Measurements from ENCODE around the gene ARID1B. TPM values are rescaled to one million over a fixed set of nuclear protein-coding genes. Genes with fewer than 3 reads are reported as not detected.

Gene ARID1B
- total and polyA plus RNA-seq, 8 donors, result 16.2 to 68.0 (median 42.5) TPM

DNA sequence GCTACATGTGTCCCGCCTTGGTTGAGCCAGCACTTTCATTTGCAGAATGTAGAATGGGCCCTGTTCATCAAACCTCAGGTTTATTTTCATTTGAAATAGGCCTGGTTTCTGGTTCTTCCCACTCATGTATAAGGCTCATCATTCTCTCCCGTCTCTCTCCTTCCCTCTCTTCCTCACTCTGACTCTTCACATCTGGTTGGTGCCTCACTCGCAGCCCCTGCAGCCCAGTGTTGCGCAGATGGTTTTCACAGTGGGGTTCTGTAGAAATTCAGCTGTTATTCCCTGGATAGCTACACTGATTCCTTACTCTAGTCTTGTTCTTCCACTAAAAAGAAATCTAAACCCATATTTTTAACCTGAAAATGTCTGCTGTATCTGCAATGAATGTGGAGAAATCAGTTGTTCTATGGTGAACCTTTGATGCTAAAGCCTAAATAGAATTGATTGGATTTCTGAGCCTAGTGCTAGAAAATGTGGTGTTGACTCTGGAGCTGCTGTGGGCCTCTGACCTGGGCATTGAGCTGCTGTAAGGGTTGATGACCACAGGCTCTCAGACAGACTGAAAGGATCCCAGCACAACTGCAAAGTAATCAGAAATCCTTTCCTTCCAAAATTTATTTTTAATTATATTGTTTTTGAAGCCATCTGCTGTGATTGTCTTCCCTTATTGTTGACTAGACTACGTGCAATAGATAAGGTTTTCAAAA is 395.8 kb downstream of the ARID1B start:
- WGBS, 2 donors, result 80 to 83% methylated on average over 5 of the region's 5 CpGs
- TF ChIP-seq, protein P1, sequence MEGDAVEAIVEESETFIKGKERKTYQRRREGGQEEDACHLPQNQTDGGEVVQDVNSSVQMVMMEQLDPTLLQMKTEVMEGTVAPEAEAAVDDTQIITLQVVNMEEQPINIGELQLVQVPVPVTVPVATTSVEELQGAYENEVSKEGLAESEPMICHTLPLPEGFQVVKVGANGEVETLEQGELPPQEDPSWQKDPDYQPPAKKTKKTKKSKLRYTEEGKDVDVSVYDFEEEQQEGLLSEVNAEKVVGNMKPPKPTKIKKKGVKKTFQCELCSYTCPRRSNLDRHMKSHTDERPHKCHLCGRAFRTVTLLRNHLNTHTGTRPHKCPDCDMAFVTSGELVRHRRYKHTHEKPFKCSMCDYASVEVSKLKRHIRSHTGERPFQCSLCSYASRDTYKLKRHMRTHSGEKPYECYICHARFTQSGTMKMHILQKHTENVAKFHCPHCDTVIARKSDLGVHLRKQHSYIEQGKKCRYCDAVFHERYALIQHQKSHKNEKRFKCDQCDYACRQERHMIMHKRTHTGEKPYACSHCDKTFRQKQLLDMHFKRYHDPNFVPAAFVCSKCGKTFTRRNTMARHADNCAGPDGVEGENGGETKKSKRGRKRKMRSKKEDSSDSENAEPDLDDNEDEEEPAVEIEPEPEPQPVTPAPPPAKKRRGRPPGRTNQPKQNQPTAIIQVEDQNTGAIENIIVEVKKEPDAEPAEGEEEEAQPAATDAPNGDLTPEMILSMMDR (IDR thresholded peaks at IDR 0.05), result no peak
- no peak for FAIRE-seq
- Histone ChIP-seq H3K4me1 (peaks cover 0 to 8% (median 6%) of the 10 kb centered on the region in 3 donors), H3K27ac (no peak overlapping the region), H3K9me3 (no peaks in the 10 kb centered on the region), H3K4me3 (no peak overlapping the region), H3K36me3 (no peaks in the 10 kb centered on the region), H3K27me3 (no peaks in the 10 kb centered on the region)
- no peak for DNase-seq
- ATAC-seq, result peak in 1 of 4 donors; percentile 41
- intact Hi-C loops (cut with DNase I), result no loop called here

DNA sequence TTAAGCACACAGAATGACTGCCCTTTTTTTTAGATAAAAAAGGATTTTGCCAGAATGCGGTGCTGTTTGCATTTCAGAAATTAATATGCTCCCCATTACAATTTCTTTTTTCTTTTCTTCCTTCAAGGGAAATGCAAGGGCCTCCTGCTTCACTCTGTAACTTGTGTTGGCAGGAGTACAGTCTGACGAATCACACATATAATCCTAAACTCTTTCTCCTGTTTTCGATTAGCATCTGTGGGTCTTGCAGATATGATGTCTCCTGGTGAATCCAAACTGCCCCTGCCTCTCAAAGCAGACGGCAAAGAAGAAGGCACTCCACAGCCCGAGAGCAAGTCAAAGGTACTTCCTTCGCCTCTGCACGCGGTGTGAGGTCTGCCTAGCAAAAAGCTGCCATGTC is 396.6 kb downstream of the ARID1B start:
- 81% methylated on average over 8 of the region's 8 CpGs for whole genome bisulfite sequencing, 2 donors
- DNase-seq, result no peak
- no peaks in the 10 kb centered on the region for H3K36me3 ChIP-seq
- intact Hi-C loops (cut with DNase I), result no loop called here
- no peak for ATAC-seq
- no peaks in the 10 kb centered on the region for H3K27me3 ChIP-seq
- H3K4me1 ChIP-seq, result peaks cover 0 to 8% (median 6%) of the 10 kb centered on the region in 3 donors
- TF ChIP-seq, protein P1 (IDR thresholded peaks at IDR 0.05), result no peak
- no peaks in the 10 kb centered on the region for H3K9me3 ChIP-seq
- no peak overlapping the region for H3K27ac ChIP-seq
- no peak for FAIRE-seq
- no peak overlapping the region for H3K4me3 ChIP-seq

DNA sequence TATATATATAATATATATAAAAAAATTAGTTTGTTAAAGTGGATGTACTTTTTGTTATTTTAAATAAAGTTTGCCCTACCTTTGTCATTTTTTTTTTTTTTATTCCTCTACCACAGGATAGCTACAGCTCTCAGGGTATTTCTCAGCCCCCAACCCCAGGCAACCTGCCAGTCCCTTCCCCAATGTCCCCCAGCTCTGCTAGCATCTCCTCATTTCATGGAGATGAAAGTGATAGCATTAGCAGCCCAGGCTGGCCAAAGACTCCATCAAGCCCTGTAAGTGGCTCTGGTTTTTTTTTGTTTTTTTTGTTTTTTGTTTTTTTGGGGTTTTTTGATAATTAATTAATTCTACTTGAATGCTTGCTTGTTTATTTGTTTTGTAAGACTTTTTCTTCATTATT is 397.6 kb downstream of the ARID1B start:
- DNase-seq, result no peak
- Histone ChIP-seq H3K36me3 (no peaks in the 10 kb centered on the region), H3K27me3 (no peaks in the 10 kb centered on the region), H3K4me1 (peaks cover 0 to 8% (median 6%) of the 10 kb centered on the region in 3 donors), H3K9me3 (no peaks in the 10 kb centered on the region), H3K27ac (no peak overlapping the region), H3K4me3 (no peak overlapping the region)
- intact Hi-C loops (cut with DNase I), result no loop called here
- no peak for ATAC-seq
- TF ChIP-seq, protein P1 (IDR thresholded peaks at IDR 0.05), result no peak
- no peak for FAIRE-seq

DNA sequence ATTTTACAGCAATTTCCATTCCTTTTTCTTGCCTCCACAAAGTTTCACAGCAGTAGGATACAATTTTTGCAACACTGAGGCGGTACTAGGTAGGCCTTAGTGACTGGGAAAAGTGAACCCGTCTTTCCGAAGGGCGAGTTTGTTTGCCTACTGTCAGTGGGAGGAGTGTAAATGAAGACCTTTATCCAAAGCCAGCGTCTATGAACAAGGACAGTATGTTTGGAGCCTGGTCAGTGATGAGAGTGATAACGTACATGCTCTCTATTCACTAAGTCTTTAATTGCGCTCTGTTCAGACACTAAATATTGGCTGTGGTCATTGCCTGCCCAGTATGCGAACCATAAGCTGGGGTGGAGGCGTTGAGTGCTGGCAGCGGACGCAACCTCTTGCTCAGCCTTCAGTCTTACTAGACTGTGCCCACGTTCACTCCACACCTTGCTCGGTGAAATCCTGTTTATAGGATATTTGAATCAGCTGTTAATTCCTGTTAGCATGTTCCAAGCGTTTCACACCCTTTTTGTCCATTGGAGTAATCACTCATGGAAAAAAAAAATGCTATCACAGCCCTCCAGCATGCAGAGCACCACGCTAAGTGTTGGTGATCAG is 400.7 kb downstream of the ARID1B start:
- no peaks in the 10 kb centered on the region for H3K9me3 ChIP-seq
- TF ChIP-seq, protein P1 (IDR thresholded peaks at IDR 0.05), result no peak
- peaks cover 0 to 6% (median 5%) of the 10 kb centered on the region in 3 donors for H3K4me1 ChIP-seq
- no peak overlapping the region for H3K4me3 ChIP-seq
- H3K27ac ChIP-seq, result no peak overlapping the region
- ATAC-seq (no peak), DNase-seq (no peak), FAIRE-seq (no peak)
- intact Hi-C loops (cut with DNase I), result no loop called here
- WGBS, 2 donors, result 91% methylated on average over 15 of the region's 15 CpGs
- H3K27me3 ChIP-seq, result no peaks in the 10 kb centered on the region
- H3K36me3 ChIP-seq, result peaks cover 0 to 15% (median 0%) of the 10 kb centered on the region in 3 donors

DNA sequence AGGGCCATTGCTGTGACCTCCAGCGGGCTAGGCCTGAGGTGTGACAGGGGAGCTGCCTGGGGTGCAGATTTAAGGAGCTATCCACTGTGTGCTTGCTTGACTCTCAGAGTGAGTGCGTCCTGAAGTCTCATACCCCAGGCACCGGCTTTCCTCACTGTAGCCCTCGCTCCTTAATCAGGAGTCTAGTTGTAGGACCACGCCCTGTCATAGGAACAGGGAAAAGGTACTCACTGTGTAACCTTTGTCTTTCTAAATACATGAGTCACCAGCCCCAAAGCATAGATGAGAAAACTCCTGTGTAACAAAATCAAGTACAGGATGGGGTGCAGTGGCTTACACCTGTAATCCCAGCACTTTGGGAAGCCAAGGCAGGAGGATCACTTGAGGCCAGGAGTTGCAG is 404.5 kb downstream of the ARID1B start:
- Histone ChIP-seq H3K4me3 (no peak overlapping the region), H3K4me1 (peaks cover 0 to 6% (median 0%) of the 10 kb centered on the region in 3 donors), H3K27ac (no peak overlapping the region), H3K27me3 (no peaks in the 10 kb centered on the region), H3K9me3 (no peaks in the 10 kb centered on the region), H3K36me3 (peaks cover 0 to 15% (median 10%) of the 10 kb centered on the region in 3 donors)
- intact Hi-C loops (cut with DNase I), result loop anchor here in 2 of 3 donors (5.0 to 10.0 kb wide), 2 partner anchors 147 to 149 kb away; no protein-coding TSS in a partner anchor
- FAIRE-seq (no peak), ATAC-seq (no peak), DNase-seq (no peak)
- TF ChIP-seq, protein P1 (IDR thresholded peaks at IDR 0.05), result no peak
- WGBS, 2 donors, result 93 to 94% methylated on average over 5 of the region's 5 CpGs

All from pancreas (tissue), 10 donors.